HCEC 1CT (cell line): ENCODE results near the gene FGF14.
"Not testable (repeated sequence)": the region's sequence is repeated elsewhere in the genome, so short reads cannot be mapped to it uniquely, and the experiment has no call there.

ENCODE experiments used
- DNase-seq: peaks from one replicate; pipeline ENCODE4 v3.0.0-alpha.2; 2017

The FGF14 gene

DNA sequence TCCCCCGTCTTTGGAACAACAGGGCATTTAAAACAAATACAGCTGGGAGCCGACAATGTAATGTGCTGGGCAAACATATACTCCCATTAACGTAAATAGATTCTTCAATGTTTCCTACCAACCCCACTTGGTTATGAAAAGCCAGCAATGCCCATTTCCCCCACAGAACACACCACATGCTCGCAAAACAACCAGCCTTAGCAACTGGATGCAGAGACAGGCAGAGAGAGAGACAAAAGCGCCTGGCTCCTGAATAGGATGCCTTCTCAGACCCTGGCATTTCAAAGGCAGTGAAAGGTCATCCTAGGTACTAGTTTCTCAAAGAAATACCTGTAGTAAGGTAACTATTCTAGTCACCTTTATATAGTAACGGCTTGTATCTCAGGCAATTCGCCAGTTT, 486.5 kb downstream of the FGF14 start:
- DNase-seq, result no peak

DNA sequence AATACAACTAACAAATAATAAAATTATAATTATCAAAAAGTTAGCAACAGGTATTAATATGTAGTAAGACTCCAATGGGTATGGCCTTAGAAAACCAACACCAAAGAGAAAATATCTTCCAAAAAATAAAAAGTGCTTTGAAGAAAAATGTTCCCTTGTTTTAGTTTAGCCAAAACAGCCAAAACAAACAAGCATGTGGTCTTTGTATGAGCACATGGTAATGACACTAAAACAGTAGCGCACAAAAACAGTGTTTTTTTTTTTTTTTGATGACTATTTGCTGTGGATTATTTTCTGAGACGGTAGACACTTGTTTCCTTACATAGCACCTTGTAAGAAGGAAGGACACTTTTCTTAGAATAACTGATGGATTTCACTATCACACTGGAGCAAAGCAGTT, 490.1 kb downstream of the FGF14 start:
- DNase-seq, result no peak

GRCh38 chr13:101903890-101904289, 498.0 kb downstream of the FGF14 start:
- no peak for DNase-seq

DNA sequence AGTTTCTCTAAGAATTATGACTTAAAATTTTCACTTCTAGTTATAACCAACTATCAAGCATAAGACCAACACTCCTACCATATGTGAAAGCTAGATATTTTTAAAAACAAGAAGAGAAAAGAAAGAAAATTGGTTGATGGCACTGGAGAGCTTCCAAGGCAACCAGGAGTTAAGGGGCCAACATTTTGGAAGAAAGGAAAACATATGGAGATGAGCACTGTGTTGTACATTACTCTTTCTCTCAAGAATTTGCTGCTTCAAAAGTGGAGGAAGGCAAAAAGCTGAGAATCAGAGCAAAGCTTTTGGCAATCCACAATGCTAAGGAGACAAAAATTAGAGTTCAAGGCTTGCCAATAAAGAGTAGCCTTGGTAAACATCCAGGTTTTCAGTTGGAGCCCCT, 503.2 kb downstream of the FGF14 start:
- no peak for DNase-seq

DNA sequence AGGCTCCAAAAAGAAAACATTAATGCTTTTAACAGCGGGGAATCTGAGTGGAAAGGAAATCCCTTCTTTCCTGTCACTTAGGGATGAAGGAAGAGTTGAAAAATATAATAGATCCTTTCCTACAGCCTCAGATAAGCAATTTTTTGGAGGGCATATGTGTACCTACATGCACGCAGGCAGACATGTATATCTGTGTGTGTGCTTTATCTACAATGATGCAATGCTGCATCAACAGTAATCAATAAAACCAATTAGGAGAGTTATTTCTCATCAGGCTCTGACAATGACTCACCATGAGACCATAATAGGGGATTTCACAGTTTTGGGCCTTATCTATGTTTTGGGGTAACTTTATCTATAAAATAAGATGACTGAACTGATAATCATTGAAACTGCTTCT, 505.3 kb downstream of the FGF14 start:
- DNase-seq, result no peak

DNA sequence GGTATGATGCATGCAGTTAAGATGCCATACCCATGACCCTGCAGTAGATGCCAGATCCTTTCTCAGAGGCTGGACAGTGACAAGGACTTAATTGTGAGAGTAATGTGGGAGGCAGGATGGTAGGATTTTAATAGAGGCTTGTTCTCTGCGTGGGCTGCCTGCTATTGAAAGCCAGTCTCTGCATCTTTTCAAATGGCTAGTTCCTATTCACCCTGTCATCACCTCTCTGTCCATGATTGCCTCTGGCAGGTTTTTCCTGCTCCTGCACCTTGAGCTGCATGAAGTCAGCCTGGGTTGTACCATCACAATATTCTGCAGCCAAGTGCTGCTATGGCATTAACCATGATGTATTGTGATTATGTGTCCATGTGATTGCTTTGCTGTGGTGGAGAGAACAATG, 508.8 kb downstream of the FGF14 start:
- DNase-seq, result no peak

DNA sequence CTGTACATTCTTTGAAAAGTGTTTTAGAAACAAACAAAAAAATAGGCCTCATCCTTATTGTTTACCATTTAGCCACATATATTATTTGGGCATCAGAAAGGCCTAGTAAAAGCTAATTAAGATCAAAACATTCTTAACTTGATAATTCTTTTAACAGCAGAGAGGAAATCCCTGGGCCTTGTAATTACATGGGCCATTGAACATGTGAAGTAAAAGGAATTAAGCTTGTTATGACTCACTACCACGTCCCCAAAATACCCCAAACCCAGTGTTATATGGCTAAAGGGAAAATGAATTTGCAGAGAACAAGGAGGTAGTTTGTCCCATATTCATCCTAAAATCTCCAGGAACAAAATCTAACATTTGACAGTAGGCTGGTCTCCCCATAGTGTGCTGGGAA, 509.6 kb downstream of the FGF14 start:
- no peak for DNase-seq

- DNase-seq, result no peak
These were observed 520.3 kb downstream of the FGF14 start for GRCh38 chr13:101881593-101881992.

GRCh38 chr13:101880581-101880980, 521.3 kb downstream of the FGF14 start:
- no peak for DNase-seq

- DNase-seq, result no peak
These were observed 524.9 kb downstream of the FGF14 start for GRCh38 chr13:101876951-101877350.

GRCh38 chr13:101875717-101876393, 526.0 kb downstream of the FGF14 start:
- DNase-seq, result peak; percentile 64

DNA sequence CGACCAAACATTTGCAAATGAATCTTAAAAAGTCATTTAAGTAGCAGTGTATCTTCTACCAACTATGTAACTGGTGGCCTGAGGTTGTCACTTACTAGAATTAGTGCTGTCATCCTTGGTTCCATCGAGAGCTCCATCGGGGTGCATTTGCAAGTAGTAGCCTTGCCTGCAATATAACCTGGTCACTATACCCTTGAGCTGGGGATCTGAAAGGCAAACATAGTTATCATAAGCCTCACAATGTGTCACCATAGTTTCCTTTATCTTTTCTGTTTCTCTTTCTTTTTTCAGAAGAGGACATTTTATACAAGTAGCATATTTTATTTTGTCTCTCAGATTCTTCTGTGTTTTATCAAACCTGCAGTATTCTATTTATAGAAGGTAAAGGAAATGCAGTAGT, 526.8 kb downstream of the FGF14 start:
- no peak for DNase-seq

GRCh38 chr13:101869553-101869952, 532.3 kb downstream of the FGF14 start:
- DNase-seq, result no peak

GRCh38 chr13:101868585-101869469, 533.0 kb downstream of the FGF14 start:
- no peak for DNase-seq

DNA sequence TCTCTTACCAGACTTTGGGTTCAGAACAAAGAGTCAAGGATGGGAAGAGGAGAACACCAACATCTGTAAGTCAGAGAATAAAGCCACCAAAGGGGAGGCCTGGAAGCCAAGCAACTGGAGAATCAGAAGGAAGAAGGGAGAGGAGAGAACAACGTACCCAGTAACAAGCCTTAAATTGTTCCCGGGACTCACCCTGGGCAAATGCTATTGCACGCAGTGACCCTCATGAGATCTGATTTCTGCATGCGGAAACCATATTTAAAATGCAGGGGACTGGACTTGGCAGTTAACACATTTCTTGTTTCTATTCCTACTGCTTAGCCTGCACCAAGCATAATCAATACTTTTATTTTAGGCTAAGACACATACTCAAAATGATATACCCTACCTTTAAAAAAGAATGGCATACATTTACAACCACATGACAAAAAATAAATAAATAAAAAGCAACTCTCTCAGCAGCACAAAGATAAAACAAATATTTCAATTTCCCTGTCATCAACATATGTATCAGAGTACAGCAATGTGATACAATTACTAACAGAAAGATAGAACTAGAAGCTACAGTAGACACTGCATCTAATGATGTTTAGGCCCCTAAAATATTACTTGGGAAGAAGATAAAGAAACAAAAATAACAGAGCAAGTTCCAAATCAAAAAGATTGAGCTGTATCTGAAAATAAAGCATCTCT, 534.8 kb downstream of the FGF14 start:
- DNase-seq, result no peak

DNA sequence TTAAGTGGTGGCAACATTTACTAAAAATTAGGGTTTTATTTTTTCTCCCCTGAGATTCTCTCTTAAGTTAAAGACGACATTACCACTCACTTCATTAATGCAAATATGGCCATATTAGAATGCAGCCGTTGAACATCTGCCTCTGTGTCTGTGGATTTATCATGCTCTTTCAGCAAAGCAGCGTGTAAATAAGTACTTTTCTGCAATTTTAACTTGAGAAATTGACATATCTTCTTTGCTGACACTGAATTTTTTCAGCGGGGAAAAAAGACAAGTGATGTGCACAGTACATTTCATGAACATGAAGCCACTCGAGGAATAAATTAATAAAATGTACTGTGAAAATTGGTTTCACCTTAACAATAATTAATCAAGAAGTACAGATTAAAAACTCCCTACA, 543.0 kb downstream of the FGF14 start:
- DNase-seq, result no peak

DNA sequence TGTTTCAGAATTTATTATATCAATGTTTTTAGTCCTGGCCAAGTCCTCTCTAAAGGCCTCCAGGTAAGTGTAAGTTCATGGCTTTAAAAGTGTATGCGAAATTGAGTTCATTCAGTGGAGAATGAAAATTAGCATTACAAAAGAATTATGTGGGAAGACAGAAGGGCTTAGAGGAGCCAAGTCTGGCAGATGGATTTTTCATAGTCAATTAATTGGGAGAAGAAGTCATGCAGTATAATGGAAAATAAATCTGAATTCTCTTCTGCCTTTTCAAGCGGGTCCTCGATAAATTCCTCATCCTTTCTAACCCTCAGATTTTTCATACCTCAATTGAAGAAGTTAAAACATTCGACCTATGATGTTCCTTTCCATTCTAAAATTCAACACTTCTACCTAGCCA, 555.1 kb downstream of the FGF14 start:
- DNase-seq, result no peak

- no peak for DNase-seq
These were observed 555.6 kb downstream of the FGF14 start for GRCh38 chr13:101846249-101846648.

GRCh38 chr13:101845245-101846020, 556.4 kb downstream of the FGF14 start:
- DNase-seq, result no peak

GRCh38 chr13:101841698-101842097, 560.1 kb downstream of the FGF14 start:
- DNase-seq, result no peak

DNA sequence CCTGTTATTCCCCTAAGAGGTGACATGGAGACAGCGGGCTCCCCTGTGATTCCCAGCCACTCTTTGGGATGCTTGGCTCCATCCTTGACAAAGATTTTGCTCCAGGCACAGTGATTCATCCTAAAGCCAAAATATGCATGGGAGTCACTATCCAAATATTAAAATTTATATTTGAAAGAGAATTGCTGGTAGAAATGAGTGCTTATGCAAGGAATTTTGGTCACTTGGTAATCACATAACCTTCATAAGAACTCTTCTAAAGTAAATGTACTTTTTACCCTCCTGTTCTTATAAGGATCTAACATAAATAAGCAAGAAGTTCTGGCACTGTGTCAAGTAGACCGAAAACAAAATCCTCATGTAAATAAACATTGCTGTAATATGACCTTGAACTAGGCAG, 563.5 kb downstream of the FGF14 start:
- peak; percentile 2 for DNase-seq

DNA sequence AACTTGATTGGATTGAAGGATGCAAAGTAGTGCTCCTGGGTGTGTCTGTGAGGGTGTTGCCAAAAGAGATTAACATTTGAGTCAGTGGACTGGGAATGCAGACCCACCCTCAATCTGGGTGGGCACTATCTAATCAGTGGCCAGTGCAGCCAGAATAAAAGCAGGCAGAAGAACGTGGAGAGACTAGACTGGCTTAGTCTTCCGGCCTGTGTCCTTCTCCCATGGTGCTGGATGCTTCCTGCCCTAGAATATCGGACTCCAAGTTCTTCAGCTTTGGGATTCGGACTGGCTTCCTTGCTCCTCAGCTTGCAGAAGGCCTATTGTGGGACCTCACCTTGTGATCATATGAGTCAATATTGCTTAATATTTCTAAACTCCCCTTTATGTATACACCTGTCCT, 564.1 kb downstream of the FGF14 start:
- not testable (repeated sequence) for DNase-seq

GRCh38 chr13:101837288-101837687, 564.6 kb downstream of the FGF14 start:
- DNase-seq, result no peak
